Keratinocyte (primary cell): ENCODE results near the gene PRPH2. TPM values are rescaled to one million over a fixed set of nuclear protein-coding genes. Genes with fewer than 3 reads are reported as not detected.

Experiments
- DNase-seq: peaks from one replicate; pipeline ENCODE4 v3.0.0-alpha.2; 2011; ENCODE audit warnings: low read depth, missing footprints, low spot score
- FAIRE-seq: peaks from 2 replicates; lab custom pipeline; 2011; peaks lifted over from hg19 to GRCh38; lab: Jason Lieb, UNC
- H2AFZ ChIP-seq: 2 replicates; pipeline ENCODE4 v1.6.0; 2012; ENCODE audit warnings: low read length, control low read depth, inconsistent platforms; ENCODE audit not compliant: control insufficient read depth
- H3K27ac ChIP-seq: 2 replicates; pipeline ENCODE4 v1.5.1; 2011; ENCODE audit warnings: low read length; ENCODE audit not compliant: control insufficient read depth, insufficient read depth
- H3K27me3 ChIP-seq: 3 replicates; pipeline ENCODE4 v1.6.0; 2011; ENCODE audit warnings: low read length; ENCODE audit not compliant: control insufficient read depth, insufficient read depth; ENCODE audit errors: extremely low read depth
- H3K36me3 ChIP-seq, 2 experiments: 2 replicates in 1 of 2; 3 replicates in 1 of 2; pipeline ENCODE4 v1.5.1; 2011; ENCODE audit warnings: low read length in 2 of 2, mild to moderate bottlenecking in 1 of 2; ENCODE audit not compliant: control insufficient read depth in 2 of 2, insufficient read depth in 2 of 2; ENCODE audit errors: extremely low read depth in 1 of 2
- H3K4me1 ChIP-seq: 3 replicates; pipeline ENCODE4 v1.5.1; 2011; ENCODE audit warnings: low read length; ENCODE audit not compliant: control insufficient read depth, insufficient read depth; ENCODE audit errors: extremely low read depth
- H3K4me2 ChIP-seq: 3 replicates; pipeline ENCODE4 v1.6.0; 2011; ENCODE audit warnings: low read depth, low read length; ENCODE audit not compliant: control insufficient read depth, insufficient read depth; ENCODE audit errors: extremely low read depth
- H3K4me3 ChIP-seq, 3 experiments: fragments of 200-600 bp in 1 of 3; sonication (generic) in 1 of 3; 2 replicates in 2 of 3; 3 replicates in 1 of 3; pipeline ENCODE4 v1.5.1; 2011 to 2016; ENCODE audit warnings: low read length in 3 of 3, mild to moderate bottlenecking in 3 of 3, control low read depth in 2 of 3, inconsistent platforms in 1 of 3, low read depth in 1 of 3, mixed read lengths in 1 of 3, mixed run types in 1 of 3, moderate library complexity in 1 of 3; ENCODE audit not compliant: control insufficient read depth in 2 of 3, insufficient read depth in 2 of 3; ENCODE audit errors: extremely low read depth in 1 of 3
- H3K79me2 ChIP-seq: 2 replicates; pipeline ENCODE4 v1.6.0; 2012; ENCODE audit warnings: low read length; ENCODE audit not compliant: control insufficient read depth, insufficient read depth
- H3K9ac ChIP-seq: 3 replicates; pipeline ENCODE4 v1.6.0; 2011; ENCODE audit warnings: low read length; ENCODE audit not compliant: control insufficient read depth, insufficient read depth; ENCODE audit errors: extremely low read depth
- H3K9me1 ChIP-seq: 3 replicates; pipeline ENCODE4 v1.6.0; 2011; ENCODE audit warnings: low read length; ENCODE audit not compliant: control insufficient read depth, insufficient read depth; ENCODE audit errors: extremely low read depth
- H3K9me3 ChIP-seq: 2 replicates; pipeline ENCODE4 v1.5.1; 2012; ENCODE audit warnings: low read depth, low read length; ENCODE audit not compliant: control insufficient read depth
- H4K20me1 ChIP-seq: 3 replicates; pipeline ENCODE4 v1.6.0; 2011; ENCODE audit warnings: low read length; ENCODE audit not compliant: control insufficient read depth, insufficient read depth; ENCODE audit errors: extremely low read depth
- EZH2 ChIP-seq: IDR thresholded peaks from one replicate; pipeline ENCODE4 v1.6.1; 2012; ENCODE audit warnings: inconsistent platforms, mild to moderate bottlenecking, low read length, moderate library complexity
- dilution Hi-C: fragments of 300-500 bp; cut with MboI; formaldehyde crosslinking; loops from one replicate; pipeline ENCODE4 v1.7.0; 2020; ENCODE audit warnings: low sequenced_read_pairs; ENCODE audit not compliant: extremely low pct_ligation_motif_present
- polyA minus RNA-seq, 3 experiments: library from RNA; depleted of rRNA, polyadenylated mRNA; stranded (reverse); fragments of >200 nt; gene quantifications; 1 replicate in 1 of 3; 2 replicates in 1 of 3; 3 replicates in 1 of 3; pipeline ENCODE4 v1.2.3, GENCODE V29; 2011
- polyA plus RNA-seq, 5 experiments: library from polyadenylated mRNA; depleted of rRNA in 3 of 5; stranded (reverse) in 3 of 5; stranded (forward) in 1 of 5; unstranded in 1 of 5; fragments of >200 nt; gene quantifications; 1 replicate in 1 of 5; 2 replicates in 3 of 5; 3 replicates in 1 of 5; pipeline versions ENCODE4 v1.2.1 to v1.2.3, GENCODE V29; 2011 to 2012; ENCODE audit warnings: missing spikeins in 2 of 5, low read depth in 1 of 5, low replicate concordance in 1 of 5
- TF ChIP-seq, protein P1 (sequence below), 3 experiments: IDR thresholded peaks in 1 of 3; conservative IDR thresholded peaks in 1 of 3; optimal IDR thresholded peaks in 1 of 3; 2 replicates in 2 of 3; 3 replicates in 1 of 3; pipeline versions ENCODE3 to v1.5.1; 2011; ENCODE audit warnings: low read length in 3 of 3, mild to moderate bottlenecking in 3 of 3, moderate library complexity in 2 of 3, control low read depth in 1 of 3, inconsistent platforms in 1 of 3; ENCODE audit not compliant: insufficient read depth in 2 of 3; ENCODE audit errors: extremely low read depth in 1 of 3

PRPH2 gene
- polyA plus RNA-seq (0.01 to 0.05 TPM in 2 of 3 replicates, not detected in the other), polyA minus RNA-seq (not detected in 3 replicates)
- polyA plus RNA-seq (2011; ENCODE audit: low read depth), result not detected
- polyA plus RNA-seq (2011; cell fraction: cytosol; rRNA removed), result 0.03 TPM in 1 of 2 replicates, not detected in the other
- polyA plus RNA-seq (2011; cell fraction: nucleus; rRNA removed), result not detected in 2 replicates
- polyA plus RNA-seq (2012; ENCODE audit: low replicate concordance), result 0.08 TPM in 1 of 2 replicates, not detected in the other
- not detected for polyA minus RNA-seq (2011; cell fraction: cytosol; rRNA and poly(A)+ RNA removed)
- polyA minus RNA-seq (2011; cell fraction: nucleus; rRNA and poly(A)+ RNA removed), result not detected in 2 replicates

GRCh38 chr6:42722497-42722896 is at the start of gene PRPH2:
PRPH2 (minus strand) TSS chr6:42722597; CDS start chr6:42722334, 263 bp downstream.
- Histone ChIP-seq H3K4me2 (no peak within 1 kb of the TSS), H4K20me1 (no peaks in the 10 kb centered on the region), H3K4me3 (no peak within 1 kb of the TSS), H3K4me1 (peaks cover 18% of the 10 kb centered on the region), H3K79me2 (no peaks in the 10 kb centered on the region), H3K9ac (no peak within 1 kb of the TSS), H3K36me3 (no peaks in the 10 kb centered on the region), H3K9me1 (no peaks in the 10 kb centered on the region), H3K27ac (no peak within 1 kb of the TSS), H3K9me3 (no peaks in the 10 kb centered on the region), H2AFZ (no peak within 1 kb of the TSS), H3K27me3 (no peaks in the 10 kb centered on the region)
- TF ChIP-seq EZH2, result no peak
- dilution Hi-C loops, result no loop called here
- FAIRE-seq (no peak), DNase-seq (no peak)

GRCh38 chr6:42771741-42772100 is 49.3 kb upstream of the PRPH2 start:
- no peak overlapping the region for H3K9ac ChIP-seq
- dilution Hi-C loops, result no loop called here
- no peaks in the 10 kb centered on the region for H3K79me2 ChIP-seq
- H3K4me1 ChIP-seq, result no peaks in the 10 kb centered on the region
- no peaks in the 10 kb centered on the region for H4K20me1 ChIP-seq
- DNase-seq, result no peak
- no peaks in the 10 kb centered on the region for H3K9me1 ChIP-seq
- no peak overlapping the region for H3K4me2 ChIP-seq
- FAIRE-seq, result no peak
- H3K36me3 ChIP-seq, result no peaks in the 10 kb centered on the region
- no peaks in the 10 kb centered on the region for H3K27me3 ChIP-seq
- H3K4me3 ChIP-seq, result no peak overlapping the region
- TF ChIP-seq, protein P1, sequence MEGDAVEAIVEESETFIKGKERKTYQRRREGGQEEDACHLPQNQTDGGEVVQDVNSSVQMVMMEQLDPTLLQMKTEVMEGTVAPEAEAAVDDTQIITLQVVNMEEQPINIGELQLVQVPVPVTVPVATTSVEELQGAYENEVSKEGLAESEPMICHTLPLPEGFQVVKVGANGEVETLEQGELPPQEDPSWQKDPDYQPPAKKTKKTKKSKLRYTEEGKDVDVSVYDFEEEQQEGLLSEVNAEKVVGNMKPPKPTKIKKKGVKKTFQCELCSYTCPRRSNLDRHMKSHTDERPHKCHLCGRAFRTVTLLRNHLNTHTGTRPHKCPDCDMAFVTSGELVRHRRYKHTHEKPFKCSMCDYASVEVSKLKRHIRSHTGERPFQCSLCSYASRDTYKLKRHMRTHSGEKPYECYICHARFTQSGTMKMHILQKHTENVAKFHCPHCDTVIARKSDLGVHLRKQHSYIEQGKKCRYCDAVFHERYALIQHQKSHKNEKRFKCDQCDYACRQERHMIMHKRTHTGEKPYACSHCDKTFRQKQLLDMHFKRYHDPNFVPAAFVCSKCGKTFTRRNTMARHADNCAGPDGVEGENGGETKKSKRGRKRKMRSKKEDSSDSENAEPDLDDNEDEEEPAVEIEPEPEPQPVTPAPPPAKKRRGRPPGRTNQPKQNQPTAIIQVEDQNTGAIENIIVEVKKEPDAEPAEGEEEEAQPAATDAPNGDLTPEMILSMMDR (optimal IDR thresholded peaks at IDR 0.05 in 1 of 3, IDR thresholded peaks at IDR 0.05 in 1 of 3, conservative IDR thresholded peaks at IDR 0.05 in 1 of 3; ENCODE audit: extremely low read depth in 1 of 3, insufficient read depth in 2 of 3, low read length in 3 of 3), result no peak
- no peak for TF ChIP-seq EZH2
- no peaks in the 10 kb centered on the region for H3K9me3 ChIP-seq
- H3K27ac ChIP-seq, result no peak overlapping the region
- H2AFZ ChIP-seq, result no peak overlapping the region
